Keratinocyte (primary cell): ENCODE results near the gene ARL15.

Experiments
- CTCF ChIP-seq, 3 experiments: IDR thresholded peaks in 1 of 3; conservative IDR thresholded peaks in 1 of 3; optimal IDR thresholded peaks in 1 of 3; 2 replicates in 2 of 3; 3 replicates in 1 of 3; pipeline versions ENCODE3 to v1.5.1; 2011; ENCODE audit warnings: low read length in 3 of 3, mild to moderate bottlenecking in 3 of 3, moderate library complexity in 2 of 3, control low read depth in 1 of 3, inconsistent platforms in 1 of 3; ENCODE audit not compliant: insufficient read depth in 2 of 3; ENCODE audit errors: extremely low read depth in 1 of 3
- EZH2 ChIP-seq: IDR thresholded peaks from one replicate; pipeline ENCODE4 v1.6.1; 2012; ENCODE audit warnings: inconsistent platforms, mild to moderate bottlenecking, low read length, moderate library complexity

GRCh38 chr5:53892224-53892623 is 418.1 kb downstream of the ARL15 start:
- TF ChIP-seq CTCF (optimal IDR thresholded peaks at IDR 0.05 in 1 of 3, IDR thresholded peaks at IDR 0.05 in 1 of 3, conservative IDR thresholded peaks at IDR 0.05 in 1 of 3; ENCODE audit: extremely low read depth in 1 of 3, insufficient read depth in 2 of 3, low read length in 3 of 3) = no peak
- no peak for TF ChIP-seq EZH2
